Stomach (tissue), 9 donors: ENCODE measurements around the gene NFATC2. TPM values are rescaled to one million over a fixed set of nuclear protein-coding genes. Genes with fewer than 3 reads are reported as not detected.

ENCODE experiments used
- DNase-seq, 2 donors: peaks; one replicate each; pipeline versions ENCODE4 v3.0.0 to v3.0.0-alpha.2; 2013 to 2019
- H3K27ac ChIP-seq, 5 donors: fragments of 200-600 bp in 4 of 5; sonication (generic) in 4 of 5; one replicate each; pipeline ENCODE4 v1.5.1; 2013 to 2019; ENCODE audit warnings: mild to moderate bottlenecking in 1 of 5, moderate library complexity in 1 of 5
- H3K27me3 ChIP-seq, 3 donors: fragments of 200-600 bp; sonication (generic); one replicate each; pipeline ENCODE4 v1.5.1; 2017 to 2019; ENCODE audit warnings: mixed run types in 1 of 3
- H3K36me3 ChIP-seq, 4 donors: fragments of 200-600 bp; sonication (generic); 1 replicate in 3 of 4; 2 replicates in 1 of 4; pipeline ENCODE4 v1.5.1; 2016 to 2019
- H3K4me1 ChIP-seq, 4 donors: fragments of 200-600 bp; sonication (generic); one replicate each; pipeline ENCODE4 v1.5.1; 2016 to 2019
- H3K4me3 ChIP-seq, 4 donors: fragments of 200-600 bp; sonication (generic) in 3 of 4; one replicate each; pipeline ENCODE4 v1.5.1; 2016 to 2019; ENCODE audit warnings: mild to moderate bottlenecking in 1 of 4
- H3K9me3 ChIP-seq, 4 donors: fragments of 200-600 bp; sonication (generic); one replicate each; pipeline ENCODE4 v1.5.1; 2016 to 2019
- CTCF ChIP-seq, 7 experiments: fragments of 450-650 bp in 4 of 7; fragments of 200-600 bp in 3 of 7; sonication (generic) in 3 of 7; IDR thresholded peaks; one replicate each; pipeline ENCODE4 v1.5.1; 2016 to 2019; ENCODE audit warnings: antibody characterized with exemption in 7 of 7, control low read depth in 2 of 7, mild to moderate bottlenecking in 1 of 7
- EP300 ChIP-seq: sonication (generic); formaldehyde crosslinking; IDR thresholded peaks from one replicate; pipeline ENCODE4 v1.6.1; 2017; ENCODE audit warnings: antibody characterized with exemption
- POLR2A ChIP-seq, 4 donors: fragments of 450-650 bp; IDR thresholded peaks; one replicate each; pipeline ENCODE4 v1.6.1; 2016; ENCODE audit warnings: antibody characterized with exemption in 4 of 4, control low read depth in 2 of 4, mild to moderate bottlenecking in 1 of 4, moderate library complexity in 1 of 4
- POLR2AphosphoS5 ChIP-seq, 3 donors: sonication (generic); formaldehyde crosslinking; IDR thresholded peaks; one replicate each; pipeline ENCODE4 v1.6.1; 2016; ENCODE audit warnings: antibody characterized with exemption in 3 of 3
- WGBS, 5 donors: extraction: QIAGEN DNeasy Blood & Tissue Kit in 3 of 5; methylation state at CpG; one replicate each; pipeline versions ENCODE4 v1.1.5 to v1.1.7; 2013 to 2018; 5-methylcytosine and 5-hydroxymethylcytosine counted together
- intact Hi-C: fragments of 100-400 bp; cut with DNase I; formaldehyde crosslinking; loops from one replicate; pipeline ENCODE4 v1.15.1; 2023; ENCODE audit warnings: low total_unique reads
- polyA plus RNA-seq, 3 donors: library from polyadenylated mRNA; stranded (reverse); fragments of 200-250 nt; gene quantifications; one replicate each; pipeline ENCODE4 v1.2.3, GENCODE V29; 2013
- total RNA-seq, 5 donors: library from RNA; depleted of rRNA; stranded (reverse); fragments of >200 nt; gene quantifications; one replicate each; pipeline versions ENCODE4 v1.1.0 to v1.2.3, GENCODE V29; 2014 to 2016
- donor health status: healthy with polysubstance abuse.
- donor health status: Bipolar disorder and iron deficiency.
- donor health status: healthy.

Gene NFATC2
- total and polyA plus RNA-seq, 8 donors: 1.4 to 31.9 (median 8.6) TPM

GRCh38 chr20:51505566-51505965, 37.0 kb downstream of the NFATC2 start:
- no peak overlapping the region for H3K27ac ChIP-seq
- TF ChIP-seq POLR2A (IDR thresholded peaks at IDR 0.05) (no peak), POLR2AphosphoS5 (IDR thresholded peaks at IDR 0.05) (no peak), EP300 (no peak), CTCF (IDR thresholded peaks at IDR 0.05) (no peak)
- WGBS, 5 donors: 87 to 90% (median 88%) methylated on average over 12 of the region's 12 CpGs
- peaks cover 0 to 14% (median 5%) of the 10 kb centered on the region in 4 donors for H3K4me1 ChIP-seq
- H3K27me3 ChIP-seq: no peaks in the 10 kb centered on the region
- DNase-seq: no peak
- H3K9me3 ChIP-seq: no peaks in the 10 kb centered on the region
- intact Hi-C loops: no loop called here
- peaks cover 0 to 43% (median 34%) of the 10 kb centered on the region in 4 donors for H3K36me3 ChIP-seq
- no peak overlapping the region for H3K4me3 ChIP-seq

GRCh38 chr20:51503376-51503775, 39.1 kb downstream of the NFATC2 start:
- H3K27me3 ChIP-seq: no peaks in the 10 kb centered on the region
- peaks cover 0 to 24% (median 5%) of the 10 kb centered on the region in 4 donors for H3K4me1 ChIP-seq
- no peak for TF ChIP-seq POLR2A (IDR thresholded peaks at IDR 0.05)
- TF ChIP-seq POLR2AphosphoS5 (IDR thresholded peaks at IDR 0.05): no peak
- no peak for TF ChIP-seq EP300
- TF ChIP-seq CTCF (IDR thresholded peaks at IDR 0.05): no peak
- peaks cover 0 to 24% (median 20%) of the 10 kb centered on the region in 4 donors for H3K36me3 ChIP-seq
- no peaks in the 10 kb centered on the region for H3K9me3 ChIP-seq
- H3K4me3 ChIP-seq: no peak overlapping the region
- H3K27ac ChIP-seq: no peak overlapping the region
- intact Hi-C loops: no loop called here
- DNase-seq: no peak
- 86 to 97% (median 92%) methylated on average over 2 to 4 of the region's 4 CpGs for WGBS, 5 donors

DNA sequence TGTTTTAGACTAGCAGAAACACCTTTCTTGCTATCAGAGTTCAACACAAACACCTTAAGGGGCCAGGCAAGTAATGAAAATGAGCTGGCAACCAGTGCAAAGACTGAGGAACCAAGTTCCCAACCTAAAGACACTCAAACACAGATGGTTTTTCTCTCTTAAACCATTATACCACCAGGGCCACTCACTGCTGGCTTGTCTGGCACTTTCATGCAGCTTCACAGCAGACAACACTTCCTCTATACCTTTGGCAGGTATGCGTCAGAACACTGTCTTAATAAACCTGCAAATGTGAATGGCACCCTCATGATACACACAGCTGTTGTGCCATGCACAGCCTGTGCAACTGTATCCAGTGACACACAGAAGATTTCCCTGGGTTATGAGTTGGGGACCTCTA, 41.6 kb downstream of the NFATC2 start:
- WGBS, 5 donors: 52 to 89% (median 60%) methylated on average over 1 of the region's 1 CpG
- no peaks in the 10 kb centered on the region for H3K27me3 ChIP-seq
- no peak for TF ChIP-seq POLR2AphosphoS5 (IDR thresholded peaks at IDR 0.05)
- TF ChIP-seq EP300: no peak
- no peak overlapping the region for H3K4me3 ChIP-seq
- peaks cover 0 to 44% (median 9%) of the 10 kb centered on the region in 4 donors for H3K4me1 ChIP-seq
- DNase-seq: no peak
- intact Hi-C loops: no loop called here
- H3K27ac ChIP-seq: no peak overlapping the region
- peaks cover 0 to 10% (median 2%) of the 10 kb centered on the region in 4 donors for H3K36me3 ChIP-seq
- H3K9me3 ChIP-seq: no peaks in the 10 kb centered on the region

DNA sequence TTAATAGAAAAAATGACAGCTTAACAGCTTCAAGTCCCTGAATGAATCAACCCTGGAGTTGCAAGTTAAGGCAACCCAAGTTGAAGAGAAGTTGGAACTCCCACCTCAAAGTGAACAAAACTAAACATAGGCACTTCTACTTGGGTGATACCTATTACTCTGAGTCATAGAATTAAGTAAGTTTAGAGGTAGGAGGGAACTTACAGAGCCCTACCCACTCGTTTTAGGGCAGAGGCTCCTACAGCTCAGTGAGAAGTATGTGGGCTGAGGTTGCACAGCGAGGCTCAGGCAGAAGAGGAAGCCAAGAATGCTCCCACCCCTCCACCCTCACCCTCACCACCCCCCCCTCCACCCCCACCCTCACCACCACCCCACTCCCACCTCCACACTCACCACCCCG, 42.2 kb downstream of the NFATC2 start:
- no peaks in the 10 kb centered on the region for H3K27me3 ChIP-seq
- peaks cover 0 to 10% (median 2%) of the 10 kb centered on the region in 4 donors for H3K36me3 ChIP-seq
- no peak overlapping the region for H3K27ac ChIP-seq
- intact Hi-C loops: no loop called here
- peak in 1 of 2 donors; percentile 46 for DNase-seq
- H3K4me3 ChIP-seq: no peak overlapping the region
- WGBS, 5 donors: 49 to 63% (median 55%) methylated on average over 2 of the region's 3 CpGs
- TF ChIP-seq CTCF (IDR thresholded peaks at IDR 0.05): no peak
- TF ChIP-seq EP300: no peak
- TF ChIP-seq POLR2AphosphoS5 (IDR thresholded peaks at IDR 0.05): no peak
- H3K9me3 ChIP-seq: no peaks in the 10 kb centered on the region
- H3K4me1 ChIP-seq: peaks cover 0 to 46% (median 9%) of the 10 kb centered on the region in 4 donors

DNA sequence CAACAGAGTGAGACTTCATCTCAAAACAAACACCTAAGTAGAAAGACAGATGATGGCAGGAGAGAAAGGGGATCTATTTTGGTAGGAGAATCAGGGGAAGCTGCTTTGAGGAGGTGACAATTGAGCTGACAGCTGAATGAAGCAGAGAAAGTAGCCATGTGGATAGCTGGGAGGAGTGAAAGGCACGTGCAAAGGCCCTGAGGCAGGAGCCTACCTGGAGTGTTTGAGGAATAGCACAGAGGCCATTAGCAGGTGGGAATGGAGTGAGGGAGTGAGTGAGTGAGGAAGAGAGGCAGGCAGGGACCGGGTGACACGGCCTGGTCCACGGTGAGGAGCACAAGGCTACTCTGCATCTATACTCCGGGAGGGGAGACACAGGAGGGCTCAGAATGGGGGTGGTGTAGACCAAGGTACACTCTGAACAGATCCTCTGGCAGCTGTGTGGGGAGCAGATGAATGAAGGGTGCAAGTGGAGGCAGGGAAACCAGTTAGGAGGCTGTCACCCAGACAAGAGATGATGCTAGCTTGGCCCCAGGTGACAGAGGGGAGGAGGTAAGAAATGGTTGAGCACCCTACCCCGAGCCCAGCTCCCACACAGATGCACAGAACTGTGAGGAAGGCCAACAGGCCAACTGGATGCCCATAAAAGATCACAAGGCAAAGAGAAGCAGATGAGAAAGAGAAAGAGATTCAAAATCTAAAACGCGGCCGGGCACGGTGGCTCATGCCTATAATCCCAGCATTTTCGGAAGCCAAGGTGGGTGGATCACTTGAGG, 43.6 kb downstream of the NFATC2 start:
- Histone ChIP-seq H3K9me3 (no peaks in the 10 kb centered on the region), H3K4me1 (peaks cover 0 to 59% (median 9%) of the 10 kb centered on the region in 4 donors), H3K36me3 (peaks cover 0 to 10% (median 2%) of the 10 kb centered on the region in 4 donors), H3K4me3 (no peak overlapping the region), H3K27ac (no peak overlapping the region), H3K27me3 (no peaks in the 10 kb centered on the region)
- TF ChIP-seq CTCF (IDR thresholded peaks at IDR 0.05) (no peak), POLR2A (IDR thresholded peaks at IDR 0.05) (no peak), POLR2AphosphoS5 (IDR thresholded peaks at IDR 0.05) (no peak), EP300 (no peak)
- DNase-seq: no peak
- 95 to 98% (median 96%) methylated on average over 11 of the region's 11 CpGs for WGBS, 5 donors
- intact Hi-C loops: no loop called here
